GM18511 (cell line): ENCODE measurements around the gene SLC9B1.
A peak's percentile ranks its signal among the peaks of the same experiment; 100 is the strongest.
"Not testable (repeated sequence)": the region's sequence is repeated elsewhere in the genome, so short reads cannot be mapped to it uniquely, and the experiment has no call there.

ENCODE experiments used
- ATAC-seq: cut with Tn5 transposase; IDR thresholded peaks from one replicate; pipeline ENCODE4 v1.9.1; 2021; ENCODE audit warnings: mild to moderate bottlenecking, moderate library complexity; ENCODE audit not compliant: unreplicated experiment

Gene SLC9B1

GRCh38 chr4:102878901-102879300 is 140.6 kb downstream of the SLC9B1 start:
- ATAC-seq = no peak

DNA sequence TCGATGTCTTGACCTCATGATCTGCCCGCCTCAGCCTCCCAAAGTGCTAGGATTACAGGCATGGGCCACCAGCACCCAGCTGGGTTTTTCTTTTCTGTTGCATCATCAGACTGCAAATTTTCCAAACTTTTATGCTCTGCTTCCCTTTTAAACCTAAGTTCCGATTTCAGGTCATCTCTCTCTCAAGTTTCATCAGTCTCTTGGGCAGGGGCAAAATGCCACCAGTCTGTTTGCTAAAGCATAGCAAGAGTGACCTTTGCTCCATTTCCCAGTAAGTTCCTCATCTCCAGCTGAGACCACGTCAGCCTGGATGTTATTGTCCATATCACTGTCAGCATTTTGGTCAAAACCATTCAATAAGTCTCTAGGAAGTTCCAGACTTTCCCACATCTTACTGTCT is 141.2 kb downstream of the SLC9B1 start:
- ATAC-seq = not testable (repeated sequence)

GRCh38 chr4:102877477-102878106 is 141.9 kb downstream of the SLC9B1 start:
- not testable (repeated sequence) for ATAC-seq

GRCh38 chr4:102871772-102872171 is 147.7 kb downstream of the SLC9B1 start:
- ATAC-seq = no peak

GRCh38 chr4:102869569-102870197 is 149.8 kb downstream of the SLC9B1 start:
- peak; percentile 34 for ATAC-seq

DNA sequence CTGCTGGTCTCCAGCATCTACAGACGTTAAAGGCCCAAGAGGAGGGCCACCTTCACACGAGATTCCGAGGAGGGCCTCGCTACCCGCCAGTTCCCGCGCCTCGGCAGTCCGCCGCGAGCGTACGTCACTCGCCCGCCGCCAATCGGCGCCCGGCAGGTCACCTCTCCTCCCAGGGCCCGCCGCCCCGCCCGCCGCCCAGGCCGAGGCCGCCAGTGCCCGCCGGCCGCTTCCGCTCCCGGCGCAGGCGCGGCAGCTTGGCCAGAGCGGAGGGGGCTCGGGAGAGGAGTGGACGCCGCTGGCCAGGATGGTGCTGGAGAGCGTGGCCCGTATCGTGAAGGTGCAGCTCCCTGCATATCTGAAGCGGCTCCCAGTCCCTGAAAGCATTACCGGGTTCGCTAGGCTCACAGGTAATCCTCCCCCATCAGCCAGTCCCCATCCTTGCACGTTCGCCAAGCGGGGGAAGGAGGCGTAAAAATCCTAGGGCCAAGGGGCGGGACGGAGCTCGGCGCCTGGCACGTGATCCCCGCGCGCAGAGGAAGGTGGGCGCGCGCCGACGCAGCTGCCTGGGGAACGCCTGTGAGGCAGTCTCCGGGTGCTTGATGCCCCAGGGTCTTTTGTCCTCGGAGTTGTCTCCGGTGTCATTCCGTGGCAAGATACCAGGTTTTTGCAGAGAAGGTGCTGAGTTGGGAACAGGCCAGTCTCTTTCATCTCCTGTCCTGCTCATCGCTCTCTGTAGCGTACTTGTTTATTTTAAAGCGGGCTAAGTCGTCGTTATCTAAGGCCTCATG is 150.5 kb downstream of the SLC9B1 start, which contains the start of gene CISD2:
CISD2 (plus strand) TSS at position 212 of the 788 bp plus-strand sequence; CDS start at position 305, 93 bp downstream.
- peak; percentile 86 for ATAC-seq

- ATAC-seq = peak; percentile 53
Measured at GRCh38 chr4:102868153-102868780, 151.2 kb downstream of the SLC9B1 start.

DNA sequence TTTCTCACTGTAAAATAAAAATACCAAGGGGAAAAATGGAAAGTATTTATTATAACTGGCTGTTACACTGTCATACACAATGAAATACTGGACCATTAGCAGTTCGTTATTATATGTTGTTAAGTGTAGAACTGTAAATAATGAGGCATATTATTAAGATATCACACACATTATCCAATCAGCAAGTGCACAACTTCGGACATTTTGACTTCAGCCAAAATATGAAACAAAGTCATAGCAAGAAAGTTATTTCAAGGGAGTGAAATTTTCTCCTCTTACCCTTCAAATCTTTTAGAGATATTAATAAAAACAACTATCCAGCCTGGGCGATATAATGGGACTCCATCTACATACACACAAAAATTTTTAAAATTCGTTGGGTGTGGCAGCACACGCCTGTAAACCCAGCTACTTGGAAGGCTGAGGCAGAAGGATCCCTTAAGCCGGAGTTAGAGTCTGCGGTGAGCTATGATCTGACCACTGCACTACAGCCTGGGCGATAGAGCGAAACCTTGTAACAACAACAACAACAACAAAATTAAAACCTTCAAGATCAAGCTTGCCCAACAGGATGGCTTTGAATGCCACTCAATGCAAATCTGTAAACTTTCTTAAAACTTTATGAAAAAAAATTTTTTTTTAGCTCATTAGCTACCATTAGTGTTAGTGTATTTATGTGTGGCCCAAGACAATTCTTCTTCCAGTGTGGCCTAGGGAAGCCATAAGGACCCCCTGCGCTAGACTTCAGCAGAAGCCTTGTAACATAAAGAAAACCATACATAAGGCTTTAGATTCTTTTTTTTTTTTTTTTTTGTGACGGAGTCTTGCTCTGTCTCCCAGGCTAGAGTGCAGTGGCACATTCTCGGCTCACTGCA is 152.0 kb downstream of the SLC9B1 start:
- no peak for ATAC-seq

GRCh38 chr4:102865327-102865726 is 154.2 kb downstream of the SLC9B1 start:
- ATAC-seq = not testable (repeated sequence)

DNA sequence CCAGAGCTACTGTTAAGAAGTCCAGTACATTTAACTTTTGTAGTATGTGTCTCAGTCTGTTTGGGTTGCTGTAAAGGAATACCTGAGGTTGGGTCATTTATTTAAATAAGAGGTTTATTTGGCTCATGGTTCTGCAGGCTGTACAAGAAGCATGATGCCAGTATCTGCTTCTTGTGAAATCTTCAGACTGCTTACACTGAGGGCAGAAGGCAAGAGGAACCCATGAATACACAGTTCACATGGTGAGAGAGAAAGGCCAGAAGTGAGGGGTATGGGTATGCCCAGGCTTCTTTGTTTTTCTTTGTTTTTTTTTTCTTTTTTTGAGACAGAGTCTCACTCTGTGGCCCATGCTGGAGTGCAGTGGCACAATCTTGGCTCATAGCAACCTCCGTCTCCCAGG is 156.8 kb downstream of the SLC9B1 start:
- ATAC-seq = no peak

DNA sequence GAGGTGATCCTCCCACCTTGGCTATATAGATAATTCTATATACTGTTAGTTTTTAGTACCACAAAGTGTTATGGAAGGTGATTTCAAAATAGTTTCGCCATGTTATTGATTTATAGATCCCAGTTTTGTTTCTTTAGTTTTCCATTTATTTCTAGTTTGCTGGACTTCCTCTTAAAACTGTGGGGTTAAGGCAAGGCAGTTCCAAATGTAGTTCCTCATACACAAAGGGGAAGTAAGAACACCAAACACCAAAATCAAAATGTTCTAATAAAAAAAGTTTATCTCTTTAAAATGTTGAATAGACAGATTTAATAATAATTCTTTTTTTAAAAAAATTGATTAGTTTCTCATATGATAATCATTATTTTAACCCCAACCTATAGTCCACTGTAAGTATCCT is 157.5 kb downstream of the SLC9B1 start:
- no peak for ATAC-seq

DNA sequence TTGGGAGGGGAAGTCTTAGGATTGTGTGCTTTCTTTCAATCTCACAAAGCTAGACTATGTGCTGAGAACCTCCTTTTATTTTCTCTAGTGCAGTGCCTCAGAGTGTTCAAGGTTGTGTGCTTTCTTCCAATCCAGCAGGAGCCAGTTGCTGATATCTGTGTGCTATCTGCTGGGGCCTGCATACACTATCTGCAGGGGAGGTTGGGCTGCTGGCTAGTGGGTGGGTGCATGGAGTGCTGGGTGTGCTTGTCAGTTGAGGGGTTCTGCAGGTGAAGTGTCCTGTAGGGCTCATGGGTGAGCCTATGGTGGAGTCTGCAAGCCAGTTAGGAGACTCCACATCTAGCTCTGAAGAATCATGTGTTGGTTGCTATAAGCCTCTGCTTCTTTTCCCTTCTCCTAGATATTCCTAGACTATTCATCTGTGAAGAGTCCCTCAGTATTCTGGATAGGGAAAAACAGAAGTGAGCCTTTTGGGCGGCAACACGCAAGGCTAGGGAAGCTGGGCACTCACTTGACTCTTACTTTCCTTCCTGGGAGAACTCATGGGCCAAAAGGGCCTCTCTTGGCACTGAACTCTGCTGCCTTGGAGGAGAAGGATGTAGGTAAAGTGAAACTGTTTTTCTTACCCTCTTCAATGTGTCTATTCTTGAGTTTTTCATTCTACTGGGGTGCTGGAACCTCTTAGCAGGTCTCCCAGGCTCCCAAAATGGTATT is 158.7 kb downstream of the SLC9B1 start:
- no peak for ATAC-seq

GRCh38 chr4:102858828-102859464 is 160.6 kb downstream of the SLC9B1 start:
- no peak for ATAC-seq
